GM19452 (cell line): ENCODE measurements around the gene LTV1.
"Not testable (repeated sequence)": the region's sequence is repeated elsewhere in the genome, so short reads cannot be mapped to it uniquely, and the experiment has no call there.

Experiments used
- ATAC-seq: cut with Tn5 transposase; IDR thresholded peaks from one replicate; pipeline ENCODE4 v1.9.1; 2021; ENCODE audit not compliant: unreplicated experiment

The LTV1 gene, protein sequence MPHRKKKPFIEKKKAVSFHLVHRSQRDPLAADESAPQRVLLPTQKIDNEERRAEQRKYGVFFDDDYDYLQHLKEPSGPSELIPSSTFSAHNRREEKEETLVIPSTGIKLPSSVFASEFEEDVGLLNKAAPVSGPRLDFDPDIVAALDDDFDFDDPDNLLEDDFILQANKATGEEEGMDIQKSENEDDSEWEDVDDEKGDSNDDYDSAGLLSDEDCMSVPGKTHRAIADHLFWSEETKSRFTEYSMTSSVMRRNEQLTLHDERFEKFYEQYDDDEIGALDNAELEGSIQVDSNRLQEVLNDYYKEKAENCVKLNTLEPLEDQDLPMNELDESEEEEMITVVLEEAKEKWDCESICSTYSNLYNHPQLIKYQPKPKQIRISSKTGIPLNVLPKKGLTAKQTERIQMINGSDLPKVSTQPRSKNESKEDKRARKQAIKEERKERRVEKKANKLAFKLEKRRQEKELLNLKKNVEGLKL

DNA sequence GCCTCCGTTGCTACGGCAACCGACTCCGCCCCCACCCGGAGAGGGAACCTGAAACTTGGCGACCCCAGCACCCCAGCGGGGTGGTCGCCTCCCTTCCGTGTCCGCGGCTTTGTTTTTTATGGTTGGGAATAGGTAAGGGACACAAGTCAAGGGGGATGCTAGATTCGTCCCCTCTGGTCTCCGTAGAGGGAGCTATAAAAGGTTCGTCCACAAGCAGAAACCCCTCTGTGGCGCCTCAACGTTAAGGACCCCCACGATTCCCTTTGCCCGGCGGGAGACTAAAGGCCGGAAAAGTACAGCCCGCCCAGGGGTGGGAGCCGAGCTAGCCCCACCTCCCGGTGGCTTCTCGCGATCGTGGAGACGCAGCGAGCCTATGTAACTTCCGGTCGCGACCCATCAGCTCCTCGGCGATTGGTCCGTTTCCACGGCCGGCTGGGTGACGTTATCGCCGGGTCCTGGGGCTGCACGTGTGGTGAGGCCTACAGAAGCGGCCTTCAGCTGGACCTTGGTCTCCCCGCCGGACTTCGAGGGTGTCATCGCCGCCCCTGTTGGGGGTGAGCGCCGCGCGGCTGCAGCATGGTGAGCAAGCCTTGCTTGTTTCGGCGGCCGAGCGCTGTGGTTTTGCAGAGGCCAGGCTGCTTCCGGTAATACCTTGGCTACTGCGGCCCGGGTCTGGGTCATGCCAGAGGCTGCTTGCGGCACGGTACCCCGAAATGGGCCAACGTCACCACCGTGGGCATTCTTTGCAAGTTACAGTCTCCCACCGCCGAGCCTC is at the start of gene LTV1:
Gene LTV1 (plus strand): TSS at position 437 of the 775 bp plus-strand sequence. CDS start 140 bp downstream, at position 577.
- peak; percentile 100 for ATAC-seq

DNA sequence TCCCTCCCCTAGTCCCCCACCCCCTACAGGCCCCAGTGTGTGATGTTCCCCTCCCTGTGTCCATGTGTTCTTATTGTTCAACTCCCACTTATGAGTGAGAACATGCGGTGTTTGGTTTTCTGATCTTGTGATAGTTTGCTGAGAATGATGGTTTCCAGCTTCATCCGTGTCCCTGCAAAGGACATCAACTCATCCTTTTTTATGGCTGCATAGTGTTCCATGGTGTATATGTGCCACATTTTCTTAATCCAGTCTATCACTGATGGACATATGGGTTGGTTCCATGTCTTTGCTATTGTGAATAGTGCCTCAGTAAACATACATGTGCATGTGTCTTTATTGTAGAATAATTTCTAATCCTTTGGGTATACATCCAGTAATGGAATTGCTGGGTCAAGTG is 46.6 kb upstream of the LTV1 start:
- ATAC-seq, result not testable (repeated sequence)

DNA sequence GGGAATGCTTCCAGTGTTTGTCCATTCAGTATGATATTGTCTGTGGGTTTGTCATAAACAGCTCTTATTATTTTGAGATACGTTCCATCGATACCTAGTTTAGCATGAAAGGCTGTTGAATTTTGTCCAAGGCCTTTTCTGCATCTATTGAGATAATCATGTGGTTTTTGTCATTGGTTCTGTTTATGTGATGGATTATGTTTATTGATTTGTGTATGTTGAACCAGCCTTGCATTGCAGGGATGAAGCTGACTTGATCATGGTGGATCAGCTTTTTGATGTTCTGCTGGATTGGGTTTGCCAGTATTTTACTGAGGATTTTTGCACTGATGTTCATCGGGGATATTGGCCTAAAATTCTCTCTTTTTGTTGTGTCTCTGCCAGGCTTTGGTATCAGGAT is 44.7 kb upstream of the LTV1 start:
- ATAC-seq, result not testable (repeated sequence)

DNA sequence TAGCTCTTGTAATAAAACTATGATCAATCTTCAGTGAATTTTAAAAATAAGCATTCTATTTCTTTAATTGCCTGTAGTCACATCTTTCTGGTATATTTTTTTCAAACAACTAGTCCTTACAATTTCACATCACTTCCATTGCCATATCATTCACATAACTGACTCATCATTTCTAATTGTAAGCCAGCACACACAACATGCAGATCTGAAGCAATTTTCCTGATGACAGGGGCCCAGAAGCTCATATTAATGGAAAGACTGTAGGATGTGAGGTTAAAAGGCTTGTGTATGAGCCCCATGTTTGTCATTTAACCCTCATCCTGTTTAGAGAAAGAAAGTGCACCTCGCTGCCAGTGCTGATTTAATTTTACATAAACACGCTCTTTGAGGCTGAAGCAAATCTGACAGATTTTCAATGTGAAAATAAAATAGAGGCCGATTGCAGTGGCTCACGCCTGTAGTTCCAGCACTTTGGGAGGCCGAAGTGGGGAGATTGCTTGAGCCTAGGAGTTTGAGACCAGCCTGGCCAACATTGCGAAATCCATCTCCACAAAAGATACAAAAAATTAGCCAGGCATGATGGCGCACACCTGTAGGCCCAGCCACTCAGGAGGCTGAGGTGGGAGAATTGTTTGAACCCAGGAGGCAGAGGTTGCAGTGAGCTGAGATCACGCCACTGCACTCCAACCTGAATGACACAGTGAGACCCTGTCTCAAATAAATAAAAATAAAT is 40.1 kb upstream of the LTV1 start:
- ATAC-seq, result no peak

DNA sequence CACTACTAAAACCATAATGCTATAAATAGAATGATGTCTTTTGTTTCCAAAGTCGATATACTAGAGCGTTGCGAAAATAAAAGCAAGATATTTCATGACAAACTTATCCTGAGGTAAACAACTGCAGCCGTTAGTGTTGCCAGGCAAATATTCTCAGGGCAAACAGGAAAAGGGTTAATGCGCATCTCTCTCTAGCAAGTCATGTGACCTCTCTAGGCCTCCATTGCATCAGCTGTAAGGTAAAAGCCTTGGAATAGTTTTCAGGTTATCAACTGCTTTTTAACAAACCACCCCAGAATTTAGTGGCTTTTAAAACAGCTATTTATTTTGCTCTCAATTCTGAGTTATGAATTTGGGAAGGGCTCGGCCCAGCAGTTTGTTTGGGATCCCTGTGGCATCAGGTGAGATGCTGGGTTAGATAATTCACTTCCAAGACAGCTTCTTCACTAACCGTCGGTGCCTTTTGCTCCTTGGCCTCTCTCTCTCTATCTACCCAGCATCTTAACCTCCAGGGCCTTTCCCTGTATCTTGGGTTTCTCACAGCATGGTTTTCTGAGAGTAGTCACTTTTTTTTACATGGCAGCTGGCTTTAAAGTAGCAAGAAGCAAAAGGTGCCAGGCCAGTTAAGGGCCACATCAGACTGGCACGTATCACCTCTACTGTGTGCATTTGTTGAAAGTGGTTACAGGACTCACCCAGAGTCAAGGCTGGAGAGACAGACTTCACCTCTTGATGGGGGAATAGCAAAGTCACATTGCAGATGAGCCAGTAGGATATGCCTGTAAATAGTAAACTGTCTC is 39.2 kb upstream of the LTV1 start:
- no peak for ATAC-seq

DNA sequence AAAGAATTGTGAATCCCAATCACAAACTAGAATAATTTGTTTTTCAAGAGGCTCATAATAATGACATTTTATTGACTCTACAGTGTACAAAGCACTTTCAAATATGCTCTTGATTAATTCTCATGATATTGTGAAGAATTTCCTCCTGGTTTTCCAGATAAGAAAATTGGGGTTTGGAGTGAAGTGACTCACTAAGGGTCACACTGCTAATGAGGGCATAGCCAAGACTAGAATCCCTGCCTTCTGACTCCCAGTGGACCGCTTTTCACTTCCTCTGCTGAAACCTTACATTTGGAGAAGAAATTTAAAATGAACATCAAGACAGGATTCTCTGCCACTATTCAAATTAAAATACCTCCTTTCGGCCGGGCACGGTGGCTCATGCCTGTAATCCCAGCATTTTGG is 38.3 kb upstream of the LTV1 start:
- no peak for ATAC-seq

DNA sequence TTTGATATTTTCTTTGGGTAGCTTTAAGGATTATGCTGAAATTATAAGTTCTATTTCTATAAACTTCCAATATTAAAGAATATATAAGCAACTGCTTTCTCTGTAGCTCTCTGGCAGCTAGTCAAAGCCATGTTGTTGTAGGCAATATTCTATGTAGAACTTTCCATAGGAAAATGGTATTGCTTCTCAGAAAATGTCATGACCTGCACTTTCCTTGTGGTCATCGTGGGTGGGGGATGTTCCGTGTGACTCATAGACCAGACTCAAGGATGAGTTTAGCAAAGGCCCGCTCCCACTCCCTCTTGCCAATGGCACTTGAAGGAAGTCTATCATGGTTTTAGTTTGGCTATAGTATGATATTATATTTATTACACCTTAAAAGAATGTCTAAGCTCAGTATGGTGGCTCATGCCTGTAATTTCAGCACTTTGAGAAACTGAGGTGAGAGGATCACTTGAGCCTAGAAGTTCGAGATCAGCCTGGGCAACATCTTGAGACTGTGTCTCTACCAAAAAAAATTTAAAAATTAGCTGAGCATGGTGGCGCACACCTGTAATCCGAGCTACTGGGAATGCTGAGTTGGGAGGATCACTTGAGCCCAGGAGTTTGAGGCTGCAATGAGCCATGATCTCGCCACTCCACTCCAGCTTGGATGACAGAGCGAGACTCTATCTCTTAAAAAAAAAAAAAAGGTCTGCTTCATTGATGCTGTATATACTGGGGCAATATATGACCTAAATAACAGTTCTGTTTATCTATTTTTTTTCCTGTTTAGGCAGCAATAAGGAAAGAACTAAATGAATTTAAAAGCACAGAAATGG is 36.6 kb upstream of the LTV1 start:
- ATAC-seq, result no peak

DNA sequence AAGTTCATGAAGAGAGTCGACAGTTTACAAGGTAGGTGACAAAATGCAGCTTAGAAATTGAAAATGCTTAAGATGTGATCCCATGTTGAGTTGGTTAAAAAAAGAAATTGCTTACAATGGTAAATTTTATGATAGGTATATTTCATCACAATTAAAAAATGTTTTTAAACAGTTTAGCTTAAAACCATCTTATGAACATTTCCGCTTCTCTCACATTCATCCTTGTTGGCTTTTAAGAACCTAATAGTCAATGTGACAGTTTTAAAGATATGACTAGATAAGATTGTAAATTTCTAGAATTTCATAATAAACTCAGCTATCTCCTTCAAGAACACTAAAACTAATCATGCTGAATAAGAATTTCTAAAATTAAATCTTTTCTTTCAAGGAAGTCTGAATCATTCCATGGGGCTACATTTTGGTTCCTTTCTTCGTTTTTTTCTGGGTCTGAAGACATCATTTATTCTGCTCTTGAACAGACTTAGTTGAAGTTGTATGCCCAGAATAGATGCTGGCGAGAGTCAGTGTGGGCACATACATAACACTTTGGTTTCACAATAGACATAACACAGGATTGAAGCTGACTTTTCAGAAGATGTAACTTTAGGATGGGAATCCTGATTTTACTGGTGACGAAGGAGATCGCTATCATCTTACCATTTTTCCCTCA is 35.9 kb upstream of the LTV1 start:
- ATAC-seq, result no peak

DNA sequence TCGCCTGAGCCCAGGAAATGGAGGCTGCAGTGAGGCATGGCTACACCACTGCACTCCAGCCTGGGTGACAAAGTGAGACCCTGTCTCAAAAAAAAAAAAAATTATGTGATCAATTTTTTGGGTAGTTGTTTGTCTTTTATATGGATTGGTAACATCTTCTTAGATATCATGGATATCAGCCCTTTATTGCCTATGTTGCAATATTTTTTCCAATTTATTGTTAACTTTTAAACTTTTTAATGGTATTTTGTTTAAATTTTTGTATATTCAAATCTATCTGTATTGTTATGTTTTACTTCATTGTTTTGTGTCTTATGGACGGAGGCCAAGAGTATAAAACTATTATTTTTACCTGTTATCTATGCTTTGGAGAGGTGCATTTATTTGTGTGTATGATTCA is 32.4 kb upstream of the LTV1 start:
- ATAC-seq, result no peak

DNA sequence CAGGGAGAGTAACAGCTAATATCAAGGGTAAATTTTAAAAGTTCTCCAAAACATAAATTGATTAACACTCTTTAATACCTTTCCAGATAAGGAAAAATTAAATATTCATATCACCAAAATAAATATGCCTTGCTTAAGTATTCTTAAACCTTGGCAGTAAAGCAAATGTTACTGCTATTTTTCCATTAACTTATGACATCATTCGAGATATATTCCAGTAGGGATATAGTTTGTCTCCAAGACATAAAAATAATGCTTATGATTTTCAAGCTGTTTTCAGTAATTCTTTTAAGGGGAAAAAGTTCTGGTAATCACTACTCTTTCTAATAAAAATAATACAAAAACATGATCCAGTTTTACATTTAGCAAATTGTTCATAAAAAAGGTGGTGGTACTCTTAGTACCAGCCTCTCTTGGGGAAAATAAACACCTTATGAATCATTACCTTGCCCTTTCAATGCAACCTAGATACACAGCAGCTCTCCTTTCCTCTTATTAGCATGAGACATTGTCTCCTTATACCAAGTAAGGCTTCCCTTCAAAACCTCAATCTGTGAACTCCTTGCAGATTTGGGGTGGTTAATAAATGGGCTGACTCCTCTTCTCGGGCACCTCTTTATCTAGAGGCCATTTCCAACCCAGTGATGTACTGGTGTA is 31.5 kb upstream of the LTV1 start:
- ATAC-seq, result no peak

DNA sequence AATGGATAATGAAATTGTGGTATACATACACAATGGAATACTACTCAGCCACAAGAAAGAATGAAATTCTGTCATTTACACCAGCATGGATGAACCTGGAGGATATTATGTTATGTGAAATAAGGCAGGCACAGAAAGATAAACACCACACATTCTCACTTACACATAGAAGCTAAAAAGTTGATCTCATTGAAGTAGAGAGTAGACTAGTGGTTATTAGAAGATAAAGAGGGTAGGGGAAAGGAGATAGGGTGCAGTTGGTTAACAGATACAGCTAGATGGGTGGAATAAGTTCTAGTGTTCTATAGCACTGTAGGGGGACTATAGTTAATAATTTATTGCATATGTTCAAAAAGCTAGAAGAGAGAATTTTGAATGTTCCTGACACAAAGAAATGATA is 25.5 kb upstream of the LTV1 start:
- ATAC-seq, result no peak

DNA sequence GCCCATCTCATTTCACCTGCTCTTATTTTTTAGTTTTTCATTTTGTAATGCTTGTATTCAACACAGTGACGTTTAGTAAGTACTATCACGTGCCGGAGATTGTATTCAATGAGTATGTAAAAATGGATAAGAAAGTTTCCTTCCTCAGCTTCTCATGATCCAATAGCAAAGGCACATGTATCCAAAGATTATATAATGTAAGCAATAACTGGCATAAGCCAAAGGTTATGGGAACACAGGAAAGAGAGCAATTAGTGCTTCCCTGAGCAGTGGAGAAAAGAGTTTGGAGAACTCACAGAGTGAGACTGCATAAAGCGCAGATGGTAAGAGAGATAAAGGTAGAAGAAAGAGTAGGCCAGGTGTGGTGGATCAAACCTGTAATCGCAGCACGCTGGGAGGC is 21.8 kb upstream of the LTV1 start:
- ATAC-seq, result no peak

DNA sequence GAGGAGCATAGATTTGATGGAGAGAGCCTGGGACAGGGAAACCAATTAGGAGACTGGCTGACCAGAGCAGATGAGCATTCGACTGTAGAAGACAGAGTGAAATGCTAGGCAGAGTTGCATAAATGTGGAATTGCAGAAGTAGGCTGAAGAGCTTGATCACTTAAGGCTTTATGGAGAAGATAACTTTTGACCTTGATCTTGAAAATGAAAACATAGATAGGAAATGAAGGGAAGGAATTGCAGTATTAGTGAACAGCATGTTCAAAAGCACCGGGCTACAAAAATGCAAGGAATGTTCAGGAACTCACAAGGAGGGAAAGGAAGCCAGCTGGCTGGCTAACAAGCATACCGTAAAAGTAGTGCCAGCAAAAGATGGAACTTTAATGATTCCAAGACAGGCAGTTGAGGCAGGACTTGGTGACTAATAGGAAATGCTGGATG is 20.5 kb upstream of the LTV1 start:
- ATAC-seq, result no peak

DNA sequence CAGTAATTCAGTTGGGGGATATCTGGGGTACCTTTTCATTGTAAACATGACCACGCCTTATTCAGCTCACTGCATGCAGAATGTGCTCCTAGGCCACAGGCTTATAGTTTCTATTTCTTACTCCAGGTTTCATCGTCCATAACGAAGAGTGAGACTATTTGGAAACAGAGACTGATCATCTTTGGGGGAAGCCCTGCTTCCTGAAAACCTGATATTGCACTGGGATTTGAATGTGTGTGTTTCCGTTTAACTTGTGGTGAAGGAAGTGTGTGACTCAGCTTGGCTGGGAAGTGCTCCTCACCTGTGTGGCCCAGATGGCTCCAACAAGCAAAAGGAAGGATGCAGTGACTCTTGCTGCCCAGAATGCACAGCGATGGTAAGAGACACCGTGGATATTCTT is 19.6 kb upstream of the LTV1 start:
- no peak for ATAC-seq

DNA sequence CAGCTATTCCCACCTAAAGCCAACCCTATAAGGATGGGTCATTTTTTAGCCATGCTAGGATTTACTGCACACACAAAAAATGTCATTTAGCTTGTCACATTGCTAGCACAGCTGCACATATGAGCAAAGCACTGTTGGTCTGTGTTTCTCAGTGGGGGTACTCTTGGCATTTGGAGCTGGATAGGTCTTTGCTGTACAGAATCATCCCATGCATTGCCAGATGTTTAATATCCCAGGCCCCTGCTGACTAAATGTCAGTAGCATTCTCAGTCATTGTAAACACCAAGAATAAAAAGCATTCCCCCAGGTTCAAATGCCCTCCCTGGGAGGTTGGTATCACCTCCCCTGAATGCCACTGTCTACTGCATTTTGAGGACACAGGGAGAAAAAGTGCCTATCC is 14.6 kb upstream of the LTV1 start:
- ATAC-seq, result no peak

DNA sequence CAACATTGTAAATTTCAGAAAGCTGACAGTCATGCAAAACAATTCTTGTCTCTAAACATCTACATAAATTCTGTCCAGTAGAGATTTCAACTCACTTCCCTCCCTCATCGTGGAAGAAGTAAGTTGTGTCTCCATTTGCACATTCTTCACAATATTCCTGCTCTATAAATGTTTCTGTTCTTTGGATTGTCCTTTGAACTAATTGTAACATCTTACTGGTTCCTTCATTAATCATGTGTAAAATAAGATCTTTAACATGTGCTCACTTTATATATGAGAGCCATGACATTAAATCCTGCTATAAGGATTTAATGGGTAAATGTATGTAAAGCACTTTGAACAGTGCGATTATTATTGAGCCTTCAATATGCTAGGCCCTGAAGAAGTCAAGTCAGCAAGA is 7.0 kb upstream of the LTV1 start:
- no peak for ATAC-seq

DNA sequence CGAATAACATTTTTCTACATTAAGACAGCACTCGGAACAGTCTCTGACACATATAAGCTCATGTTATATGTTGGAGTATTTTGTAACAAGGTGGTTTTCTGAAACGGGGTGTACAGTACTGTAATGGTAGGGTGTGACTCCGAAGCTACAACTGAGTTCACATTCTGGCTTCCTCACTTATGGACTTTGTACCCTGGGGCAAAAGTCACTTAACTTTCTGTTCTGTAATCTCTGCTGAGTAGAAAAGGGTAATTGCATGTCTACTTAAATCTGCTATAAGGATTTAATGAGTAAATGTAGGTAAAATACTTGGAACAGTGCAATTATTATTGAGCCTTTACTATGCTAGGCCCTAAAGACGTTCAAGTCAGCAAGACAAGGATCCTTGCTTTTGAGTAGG is 4.7 kb upstream of the LTV1 start:
- no peak for ATAC-seq

DNA sequence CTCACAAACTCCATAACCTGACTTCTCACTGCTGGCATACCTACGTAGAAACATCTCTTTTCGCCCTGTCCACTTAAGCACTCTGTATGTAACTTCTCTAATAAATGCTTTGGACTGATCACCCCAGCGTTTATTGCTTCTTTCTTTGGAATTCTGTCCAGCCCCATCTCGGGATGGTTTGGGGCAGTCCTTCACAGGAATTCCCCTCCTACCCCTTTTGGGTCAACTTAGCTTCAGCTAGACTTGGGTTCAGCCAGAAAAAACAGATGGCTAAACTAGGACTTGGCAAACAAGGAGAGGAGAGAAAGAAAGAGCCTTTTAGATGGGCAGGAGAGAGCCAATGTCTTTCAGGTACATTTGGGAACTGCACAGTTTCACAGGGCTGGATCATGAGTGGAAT is 3.9 kb upstream of the LTV1 start:
- ATAC-seq, result no peak
